H9 (cell line): ENCODE measurements around the gene UST. TPM values are rescaled to one million over a fixed set of nuclear protein-coding genes. Genes with fewer than 3 reads are reported as not detected.

Experiments used
- DNase-seq: peaks from one replicate; pipeline ENCODE4 v3.0.0-alpha.2; 2017
- H2AFZ ChIP-seq: one replicate; pipeline ENCODE4 v1.6.1; 2013; ENCODE audit warnings: mild to moderate bottlenecking, low read length, control low read depth, moderate library complexity
- H2AK5ac ChIP-seq: 2 replicates; pipeline ENCODE4 v1.6.1; 2013; ENCODE audit warnings: low read length, control low read depth, mixed read lengths; ENCODE audit not compliant: insufficient read length
- H2BK120ac ChIP-seq: one replicate; pipeline ENCODE4 v1.6.1; 2013; ENCODE audit warnings: low read depth, mild to moderate bottlenecking, low read length, control low read depth, inconsistent platforms; ENCODE audit not compliant: poor library complexity, severe bottlenecking
- H2BK12ac ChIP-seq: 2 replicates; pipeline ENCODE4 v1.6.1; 2013; ENCODE audit warnings: low read length, control low read depth, mixed read lengths, low read depth; ENCODE audit not compliant: insufficient read length
- H2BK15ac ChIP-seq: 2 replicates; pipeline ENCODE4 v1.6.1; 2013; ENCODE audit warnings: low read depth, low read length, control low read depth
- H2BK20ac ChIP-seq: one replicate; pipeline ENCODE4 v1.6.1; 2013; ENCODE audit warnings: low read depth, mild to moderate bottlenecking, low read length, control low read depth, inconsistent platforms; ENCODE audit not compliant: poor library complexity, severe bottlenecking
- H2BK5ac ChIP-seq: 2 replicates; pipeline ENCODE4 v1.6.1; 2013; ENCODE audit warnings: low read length, control low read depth, mixed read lengths; ENCODE audit not compliant: insufficient read length
- H3K14ac ChIP-seq: 2 replicates; pipeline ENCODE4 v1.6.1; 2013; ENCODE audit warnings: low read length, control low read depth; ENCODE audit not compliant: insufficient read depth
- H3K18ac ChIP-seq: 2 replicates; pipeline ENCODE4 v1.6.1; 2013; ENCODE audit warnings: low read depth, mild to moderate bottlenecking, mixed read lengths, low read length, control low read depth; ENCODE audit not compliant: insufficient read length
- H3K23ac ChIP-seq: 2 replicates; pipeline ENCODE4 v1.6.1; 2013; ENCODE audit warnings: low read length, control low read depth, mixed read lengths, low read depth; ENCODE audit not compliant: insufficient read length
- H3K23me2 ChIP-seq: 2 replicates; pipeline ENCODE4 v1.6.1; 2013; ENCODE audit warnings: low read depth, mild to moderate bottlenecking, mixed read lengths, low read length, control low read depth; ENCODE audit not compliant: insufficient read length, poor library complexity, severe bottlenecking
- H3K27ac ChIP-seq: 2 replicates; pipeline ENCODE4 v1.5.1; 2013; ENCODE audit warnings: low read length, control low read depth, mixed read lengths, low read depth; ENCODE audit not compliant: insufficient read length
- H3K27me3 ChIP-seq: 2 replicates; pipeline ENCODE4 v1.6.1; 2013; ENCODE audit warnings: low read length, control low read depth, inconsistent platforms; ENCODE audit not compliant: insufficient read depth
- H3K4ac ChIP-seq: 2 replicates; pipeline ENCODE4 v1.6.1; 2013; ENCODE audit warnings: low read depth, mild to moderate bottlenecking, control low read depth, inconsistent platforms, low read length, moderate library complexity
- H3K4me1 ChIP-seq: 2 replicates; pipeline ENCODE4 v1.6.1; 2013; ENCODE audit warnings: low read length, control low read depth, inconsistent platforms; ENCODE audit not compliant: insufficient read depth
- H3K4me2 ChIP-seq: 2 replicates; pipeline ENCODE4 v1.6.1; 2013; ENCODE audit warnings: low read length, control low read depth, mixed read lengths; ENCODE audit not compliant: insufficient read length, insufficient read depth
- H3K56ac ChIP-seq: 2 replicates; pipeline ENCODE4 v1.6.1; 2013; ENCODE audit warnings: low read depth, mild to moderate bottlenecking, mixed read lengths, low read length, control low read depth; ENCODE audit not compliant: insufficient read length
- H3K79me1 ChIP-seq: 2 replicates; pipeline ENCODE4 v1.6.1; 2013; ENCODE audit warnings: low read depth, mild to moderate bottlenecking, moderate library complexity, low read length, control low read depth, inconsistent platforms; ENCODE audit not compliant: insufficient read depth, poor library complexity, severe bottlenecking
- H3K79me2 ChIP-seq: 2 replicates; pipeline ENCODE4 v1.6.1; 2013; ENCODE audit warnings: low read length, control low read depth, inconsistent platforms; ENCODE audit not compliant: insufficient read depth
- H3K9ac ChIP-seq: 2 replicates; pipeline ENCODE4 v1.6.1; 2013; ENCODE audit warnings: low read length, control low read depth, mixed read lengths; ENCODE audit not compliant: insufficient read length; ENCODE audit errors: extremely low read depth
- H3K9me3 ChIP-seq: one replicate; pipeline ENCODE4 v1.6.1; 2013; ENCODE audit warnings: low read depth, low read length, inconsistent platforms; ENCODE audit not compliant: control insufficient read depth
- H3T11ph ChIP-seq: one replicate; pipeline ENCODE4 v1.6.1; 2013; ENCODE audit warnings: mild to moderate bottlenecking, low read length, control low read depth, inconsistent platforms
- H4K20me1 ChIP-seq: one replicate; pipeline ENCODE4 v1.6.1; 2013; ENCODE audit not compliant: control insufficient read depth, insufficient read length, insufficient read depth
- H4K5ac ChIP-seq: 2 replicates; pipeline ENCODE4 v1.6.1; 2013; ENCODE audit warnings: low read depth, mild to moderate bottlenecking, mixed read lengths, low read length, control low read depth; ENCODE audit not compliant: insufficient read length
- H4K8ac ChIP-seq: replicated peaks from 2 replicates; pipeline ENCODE4 v1.6.1; 2013; ENCODE audit warnings: low read length, control low read depth, mixed read lengths, low read depth; ENCODE audit not compliant: insufficient read length
- H4K91ac ChIP-seq: 2 replicates; pipeline ENCODE4 v1.6.1; 2013; ENCODE audit warnings: low read depth, mild to moderate bottlenecking, moderate library complexity, mixed read lengths, low read length, control low read depth; ENCODE audit not compliant: insufficient read length
- H3K27ac Mint-ChIP-seq, 3 experiments: 2 replicates in 2 of 3; 3 replicates in 1 of 3; pipeline ENCODE4 v1.8.0; 2020 to 2021; ENCODE audit warnings: mixed read lengths in 3 of 3, mild to moderate bottlenecking in 1 of 3, moderate library complexity in 1 of 3
- H3K27me3 Mint-ChIP-seq: 2 replicates; pipeline ENCODE4 v1.8.0; 2021; ENCODE audit warnings: low read depth, mild to moderate bottlenecking, moderate library complexity, mixed read lengths
- H3K36me3 Mint-ChIP-seq, 3 experiments: 2 replicates in 2 of 3; 3 replicates in 1 of 3; pipeline ENCODE4 v1.8.0; 2020 to 2021; ENCODE audit warnings: low read depth in 3 of 3, mixed read lengths in 3 of 3; ENCODE audit not compliant: insufficient read depth in 1 of 3
- H3K4me1 Mint-ChIP-seq, 2 experiments: 2 replicates each; pipeline ENCODE4 v1.8.0; 2020; ENCODE audit warnings: mixed read lengths in 2 of 2
- H3K4me3 Mint-ChIP-seq, 2 experiments: 2 replicates in 1 of 2; 3 replicates in 1 of 2; pipeline ENCODE4 v1.8.0; 2020 to 2021; ENCODE audit warnings: mild to moderate bottlenecking in 2 of 2, mixed read lengths in 2 of 2, moderate library complexity in 1 of 2
- H3K9me3 Mint-ChIP-seq, 2 experiments: 2 replicates in 1 of 2; 3 replicates in 1 of 2; pipeline ENCODE4 v1.8.0; 2020; ENCODE audit warnings: mild to moderate bottlenecking in 2 of 2, mixed read lengths in 2 of 2, moderate library complexity in 1 of 2
- WGBS: extraction: QIAGEN DNeasy Blood & Tissue Kit; methylation state at CpG from one replicate; pipeline ENCODE4 v1.1.7; 2013; ENCODE audit warnings: missing lambda C conversion rate, low lambda C conversion rate, mixed read lengths; ENCODE audit not compliant: insufficient read length; ENCODE audit errors: extremely low coverage; 5-methylcytosine and 5-hydroxymethylcytosine counted together
- total RNA-seq: library from RNA; stranded (reverse); gene quantifications from 2 replicates; pipeline ENCODE4 v1.2.1, GENCODE V29; 2021
- TF ChIP-seq, protein P1 (sequence below): fragments of 200-600 bp; sonication (generic); conservative IDR thresholded peaks from 3 replicates; pipeline ENCODE4 v1.8.0; 2021; ENCODE audit warnings: antibody characterized with exemption, mild to moderate bottlenecking

Gene UST
- total RNA-seq, 1 experiment from 2014 or later, result 14.4 TPM

GRCh38 chr6:149077208-149077607 lies 330.4 kb downstream of the UST start:
- TF ChIP-seq, protein P1, sequence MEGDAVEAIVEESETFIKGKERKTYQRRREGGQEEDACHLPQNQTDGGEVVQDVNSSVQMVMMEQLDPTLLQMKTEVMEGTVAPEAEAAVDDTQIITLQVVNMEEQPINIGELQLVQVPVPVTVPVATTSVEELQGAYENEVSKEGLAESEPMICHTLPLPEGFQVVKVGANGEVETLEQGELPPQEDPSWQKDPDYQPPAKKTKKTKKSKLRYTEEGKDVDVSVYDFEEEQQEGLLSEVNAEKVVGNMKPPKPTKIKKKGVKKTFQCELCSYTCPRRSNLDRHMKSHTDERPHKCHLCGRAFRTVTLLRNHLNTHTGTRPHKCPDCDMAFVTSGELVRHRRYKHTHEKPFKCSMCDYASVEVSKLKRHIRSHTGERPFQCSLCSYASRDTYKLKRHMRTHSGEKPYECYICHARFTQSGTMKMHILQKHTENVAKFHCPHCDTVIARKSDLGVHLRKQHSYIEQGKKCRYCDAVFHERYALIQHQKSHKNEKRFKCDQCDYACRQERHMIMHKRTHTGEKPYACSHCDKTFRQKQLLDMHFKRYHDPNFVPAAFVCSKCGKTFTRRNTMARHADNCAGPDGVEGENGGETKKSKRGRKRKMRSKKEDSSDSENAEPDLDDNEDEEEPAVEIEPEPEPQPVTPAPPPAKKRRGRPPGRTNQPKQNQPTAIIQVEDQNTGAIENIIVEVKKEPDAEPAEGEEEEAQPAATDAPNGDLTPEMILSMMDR, result no peak
- no peak overlapping the region for H2AFZ ChIP-seq
- WGBS, result no CpG with 5 or more reads among the region's 6 CpGs
- H2BK5ac ChIP-seq, result no peak overlapping the region
- H3K79me1 ChIP-seq, result no peaks in the 10 kb centered on the region
- no peak overlapping the region for H3K9ac ChIP-seq
- no peaks in the 10 kb centered on the region for H3K23me2 ChIP-seq
- DNase-seq, result no peak
- no peak overlapping the region for H3T11ph ChIP-seq
- no peaks in the 10 kb centered on the region for H3K9me3 Mint-ChIP-seq
- H3K36me3 Mint-ChIP-seq, result peaks cover 0 to 6% (median 6%) of the 10 kb centered on the region in 3 experiments; a peak in 5 of 7 replicates
- H3K4me3 Mint-ChIP-seq, result no peak overlapping the region
- no peak overlapping the region for H3K23ac ChIP-seq
- no peak overlapping the region for H3K4me2 ChIP-seq
- no peaks in the 10 kb centered on the region for H3K9me3 ChIP-seq
- H4K5ac ChIP-seq, result no peak overlapping the region
- H4K91ac ChIP-seq, result no peak overlapping the region
- no peak overlapping the region for H3K14ac ChIP-seq
- H3K4me1 Mint-ChIP-seq, result peaks cover 5 to 8% of the 10 kb centered on the region in 2 experiments
- H3K4ac ChIP-seq, result no peak overlapping the region
- no peak overlapping the region for H3K27ac ChIP-seq
- no peak overlapping the region for H2BK120ac ChIP-seq
- no peaks in the 10 kb centered on the region for H4K20me1 ChIP-seq
- H3K27ac Mint-ChIP-seq, result no peak overlapping the region
- H3K27me3 ChIP-seq, result no peaks in the 10 kb centered on the region
- H2BK15ac ChIP-seq, result no peak overlapping the region
- no peak overlapping the region for H2AK5ac ChIP-seq
- H2BK12ac ChIP-seq, result no peak overlapping the region
- no peak overlapping the region for H2BK20ac ChIP-seq
- H3K18ac ChIP-seq, result no peak overlapping the region
- no peak overlapping the region for H4K8ac ChIP-seq
- H3K27me3 Mint-ChIP-seq, result no peaks in the 10 kb centered on the region; the same call in 1 of the 2 replicates
- no peaks in the 10 kb centered on the region for H3K79me2 ChIP-seq
- no peaks in the 10 kb centered on the region for H3K4me1 ChIP-seq
- H3K56ac ChIP-seq, result no peak overlapping the region
